22Rv1 (cell line): ENCODE measurements around the gene PDIA5.

ENCODE experiments used
- CTCF ChIP-seq: fragments of 450-650 bp; IDR thresholded peaks from 2 replicates; pipeline ENCODE4 v1.5.1; 2017; ENCODE audit warnings: mild to moderate bottlenecking
- ZFX ChIP-seq: fragments of 450-650 bp; IDR thresholded peaks from 2 replicates; pipeline ENCODE4 v1.6.1; 2017; ENCODE audit warnings: antibody characterized with exemption, borderline replicate concordance

GRCh38 chr3:123048480-123049237 is 18.2 kb upstream of the PDIA5 start:
- no peak for TF ChIP-seq CTCF
- TF ChIP-seq ZFX = no peak
